Astrocyte of the cerebellum (primary cell): Measurements from ENCODE around the gene DOCK1.

Experiments used
- DNase-seq: peaks from one replicate; pipeline ENCODE4 v3.0.0-alpha.2; 2011; ENCODE audit warnings: low read depth
- H3K4me3 ChIP-seq: 2 replicates; pipeline ENCODE4 v1.5.1; 2011; ENCODE audit warnings: mild to moderate bottlenecking, low read depth, low read length, moderate library complexity
- CTCF ChIP-seq: IDR thresholded peaks from 2 replicates; pipeline ENCODE4 v1.5.1; 2012; ENCODE audit warnings: low read length, low read depth, moderate library complexity, mild to moderate bottlenecking; ENCODE audit errors: missing control alignments
- in situ Hi-C: cut with HindIII; loops from 2 replicates; pipeline ENCODE4 v1.10.0; 2017; ENCODE audit warnings: low sequenced_read_pairs

The DOCK1 gene

DNA sequence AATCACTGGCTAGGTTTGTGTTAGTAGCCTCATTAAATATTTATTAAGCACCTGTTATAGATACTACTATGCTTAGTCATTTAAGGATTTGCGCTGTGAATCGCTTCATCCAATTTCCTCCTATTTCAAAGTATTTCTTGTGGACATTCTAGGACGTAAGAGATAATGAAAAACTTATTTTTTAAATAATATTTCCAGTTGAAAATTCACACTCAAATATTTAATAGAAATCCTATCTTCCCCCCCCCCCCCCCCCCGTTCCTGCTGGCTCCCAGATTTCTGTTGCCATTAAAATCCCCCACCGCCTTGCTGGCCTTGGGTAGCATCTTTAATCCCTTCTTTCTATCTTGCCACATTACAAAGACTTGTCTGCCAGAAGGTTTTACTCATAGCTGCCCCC, 285.2 kb downstream of the DOCK1 start:
- DNase-seq, result no peak
- TF ChIP-seq CTCF, result no peak
- in situ Hi-C loops, result no loop called here
- no peak overlapping the region for H3K4me3 ChIP-seq

DNA sequence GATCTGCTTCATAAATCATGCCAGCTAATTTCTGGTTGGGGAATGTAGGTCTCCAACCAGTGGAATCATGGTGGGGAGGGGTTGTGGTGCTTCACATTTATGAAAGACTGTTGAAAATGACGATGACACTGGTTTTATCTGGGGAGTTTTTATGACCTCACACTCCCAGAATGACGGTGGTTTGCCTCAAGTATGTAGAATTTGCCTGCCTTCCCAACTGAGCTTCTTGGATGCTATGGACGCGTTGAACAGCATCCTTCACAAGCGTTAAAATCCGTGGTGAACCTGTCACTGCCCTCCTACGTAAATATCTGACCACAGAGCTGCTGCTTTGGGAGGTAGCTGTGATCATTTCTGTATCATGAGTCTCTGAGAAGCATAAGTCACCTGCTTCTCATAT, 287.9 kb downstream of the DOCK1 start:
- in situ Hi-C loops, result no loop called here
- DNase-seq, result peak; percentile 67
- no peak for TF ChIP-seq CTCF
- H3K4me3 ChIP-seq, result no peak overlapping the region

- H3K4me3 ChIP-seq, result no peak overlapping the region
- no peak for TF ChIP-seq CTCF
- no peak for DNase-seq
- in situ Hi-C loops, result no loop called here
Observed at GRCh38 chr10:127194111-127194510, 288.9 kb downstream of the DOCK1 start.

GRCh38 chr10:127194599-127194998, 289.4 kb downstream of the DOCK1 start:
- in situ Hi-C loops, result no loop called here
- no peak overlapping the region for H3K4me3 ChIP-seq
- TF ChIP-seq CTCF, result no peak
- DNase-seq, result no peak

GRCh38 chr10:127195041-127195506, 289.8 kb downstream of the DOCK1 start:
- peak overlapping the region; percentile 43 for H3K4me3 ChIP-seq
- in situ Hi-C loops, result no loop called here
- TF ChIP-seq CTCF, result no peak
- DNase-seq, result no peak

- no peak for TF ChIP-seq CTCF
- peak overlapping the region; percentile 43 for H3K4me3 ChIP-seq
- no peak for DNase-seq
- in situ Hi-C loops, result no loop called here
Observed at GRCh38 chr10:127195571-127196281, 290.5 kb downstream of the DOCK1 start.
